Urinary bladder (tissue), 4 donors: ENCODE results near the gene HINT2. TPM values are rescaled to one million over a fixed set of nuclear protein-coding genes. Genes with fewer than 3 reads are reported as not detected.

Experiments
- DNase-seq: peaks from one replicate; pipeline ENCODE4 v3.0.0-alpha.2; 2015; ENCODE audit errors: extremely low spot score
- H3K27ac ChIP-seq: one replicate; pipeline ENCODE4 v1.5.1; 2013; ENCODE audit warnings: low read depth, mild to moderate bottlenecking, moderate library complexity
- H3K36me3 ChIP-seq: one replicate; pipeline ENCODE4 v1.6.1; 2013; ENCODE audit warnings: mild to moderate bottlenecking, moderate library complexity; ENCODE audit not compliant: insufficient read depth
- H3K4me1 ChIP-seq: one replicate; pipeline ENCODE4 v1.6.1; 2013; ENCODE audit warnings: mild to moderate bottlenecking, moderate library complexity; ENCODE audit not compliant: insufficient read depth
- H3K4me3 ChIP-seq: one replicate; pipeline ENCODE4 v1.5.1; 2013; ENCODE audit warnings: low read depth, low read length
- WGBS: extraction: QIAGEN DNeasy Blood & Tissue Kit; methylation state at CpG from one replicate; pipeline ENCODE4 v1.1.7; 2013; 5-methylcytosine and 5-hydroxymethylcytosine counted together
- polyA plus RNA-seq: library from polyadenylated mRNA; stranded (reverse); fragments of 200-250 nt; gene quantifications from one replicate; pipeline ENCODE4 v1.2.3, GENCODE V29; 2013
- total RNA-seq: library from RNA; depleted of rRNA; stranded (reverse); fragments of >200 nt; gene quantifications from one replicate; pipeline ENCODE4 v1.2.3, GENCODE V29; 2014
- donor health status: healthy with polysubstance abuse.
- donor health status: healthy.

Gene HINT2
- total and polyA plus RNA-seq, 2 donors = 12.8 to 53.8 TPM

DNA sequence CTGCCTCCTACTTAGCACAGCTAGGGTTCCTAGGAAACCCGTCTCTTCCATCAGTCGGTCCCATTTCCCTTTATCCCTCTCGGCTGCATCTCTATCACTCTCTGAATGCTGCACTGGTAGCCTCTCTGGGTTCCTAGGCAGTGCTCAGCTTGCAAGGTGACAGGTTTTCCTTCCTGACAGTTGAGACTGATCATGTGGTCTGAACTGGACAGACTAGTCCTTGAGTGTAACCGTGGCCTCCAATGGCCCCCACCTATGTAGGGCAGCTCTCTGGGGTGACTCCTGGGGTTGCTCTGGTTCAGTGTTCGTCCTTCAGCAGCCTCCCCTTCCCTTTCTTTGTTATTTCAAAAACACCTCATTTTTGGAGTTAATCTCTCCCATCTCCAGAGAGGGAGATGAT, 18.0 kb upstream of the HINT2 start:
- no peak for DNase-seq
- no peaks in the 10 kb centered on the region for H3K4me1 ChIP-seq
- 74% methylated on average over 5 of the region's 5 CpGs for WGBS
- H3K27ac ChIP-seq = no peak overlapping the region
- H3K36me3 ChIP-seq = no peaks in the 10 kb centered on the region
- H3K4me3 ChIP-seq = no peak overlapping the region

DNA sequence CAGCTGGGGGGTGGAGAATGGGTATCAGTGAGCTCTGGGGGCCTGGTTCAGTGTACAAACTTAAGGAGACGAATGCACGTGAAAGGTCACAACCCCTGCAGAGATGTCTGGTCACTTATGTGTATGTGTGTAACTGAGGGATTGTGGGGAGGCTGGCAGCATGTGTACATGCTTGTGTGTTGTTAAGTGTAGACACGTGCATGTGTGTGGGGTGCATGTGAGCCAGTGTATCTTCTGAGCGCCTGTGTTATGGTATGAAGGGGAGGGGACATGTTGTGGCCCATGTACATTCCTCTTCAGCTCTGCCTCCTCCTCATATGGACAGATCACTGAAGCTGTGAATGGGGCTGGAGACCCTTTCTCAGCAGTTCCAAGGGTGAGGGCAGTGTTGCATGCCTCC, 16.2 kb upstream of the HINT2 start:
- Histone ChIP-seq H3K4me3 (no peak overlapping the region), H3K36me3 (no peaks in the 10 kb centered on the region), H3K27ac (no peak overlapping the region), H3K4me1 (no peaks in the 10 kb centered on the region)
- 73% methylated on average over 4 of the region's 4 CpGs for WGBS
- no peak for DNase-seq

- 22% methylated on average over 2 of the region's 2 CpGs for WGBS
- Histone ChIP-seq H3K4me3 (peak overlapping the region; percentile 63), H3K4me1 (no peaks in the 10 kb centered on the region), H3K27ac (peak overlapping the region; percentile 92), H3K36me3 (no peaks in the 10 kb centered on the region)
- no peak for DNase-seq
Measured at GRCh38 chr9:35829764-35830096, 14.9 kb upstream of the HINT2 start.

- Histone ChIP-seq H3K4me3 (peak within 1 kb of the TSS; percentile 63), H3K4me1 (no peaks in the 10 kb centered on the region), H3K36me3 (no peaks in the 10 kb centered on the region), H3K27ac (peak within 1 kb of the TSS; percentile 92)
- 1% methylated on average over 53 of the region's 53 CpGs for WGBS
- DNase-seq = peak; percentile 91
Measured at GRCh38 chr9:35829084-35829763, 14.4 kb upstream of the HINT2 start, which contains the start of gene TMEM8B. Gene TMEM8B, plus strand, starts transcription at chr9:35829228. Its CDS starts 220 bp downstream, at chr9:35829448.

DNA sequence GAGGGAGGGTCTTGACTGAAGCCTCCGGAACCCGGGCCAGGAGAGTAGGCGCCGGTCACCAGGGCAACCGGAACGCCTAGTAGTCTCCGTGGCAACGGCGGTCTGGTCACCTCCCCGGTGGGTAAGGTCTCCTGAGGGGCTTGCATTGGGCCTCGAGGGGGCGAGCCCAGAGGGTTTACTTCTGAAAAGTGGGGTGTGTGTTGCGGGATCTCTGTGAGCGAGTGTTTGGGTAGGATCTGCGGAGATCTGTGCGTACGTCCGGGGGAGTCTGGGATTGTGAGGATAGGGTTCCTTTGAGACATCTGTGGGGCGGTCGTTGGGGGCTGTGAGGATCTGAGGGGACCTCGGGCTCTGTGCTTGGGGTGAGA, 13.9 kb upstream of the HINT2 start, which contains the start of gene FAM221B:
Gene FAM221B, minus strand, starts transcription at position 17 of the 368 bp plus-strand sequence. CDS start 2,571 bp downstream, outside the sequence.
- 2% methylated on average over 21 of the region's 21 CpGs for WGBS
- Histone ChIP-seq H3K4me1 (no peaks in the 10 kb centered on the region), H3K4me3 (peak within 1 kb of the TSS; percentile 63), H3K27ac (peak within 1 kb of the TSS; percentile 92), H3K36me3 (no peaks in the 10 kb centered on the region)
- DNase-seq = no peak

- Histone ChIP-seq H3K27ac (no peak overlapping the region), H3K4me3 (no peak overlapping the region), H3K4me1 (no peaks in the 10 kb centered on the region), H3K36me3 (no peaks in the 10 kb centered on the region)
- WGBS = 65% methylated on average over 3 of the region's 3 CpGs
- no peak for DNase-seq
Measured at GRCh38 chr9:35827486-35827885, 12.6 kb upstream of the HINT2 start.

DNA sequence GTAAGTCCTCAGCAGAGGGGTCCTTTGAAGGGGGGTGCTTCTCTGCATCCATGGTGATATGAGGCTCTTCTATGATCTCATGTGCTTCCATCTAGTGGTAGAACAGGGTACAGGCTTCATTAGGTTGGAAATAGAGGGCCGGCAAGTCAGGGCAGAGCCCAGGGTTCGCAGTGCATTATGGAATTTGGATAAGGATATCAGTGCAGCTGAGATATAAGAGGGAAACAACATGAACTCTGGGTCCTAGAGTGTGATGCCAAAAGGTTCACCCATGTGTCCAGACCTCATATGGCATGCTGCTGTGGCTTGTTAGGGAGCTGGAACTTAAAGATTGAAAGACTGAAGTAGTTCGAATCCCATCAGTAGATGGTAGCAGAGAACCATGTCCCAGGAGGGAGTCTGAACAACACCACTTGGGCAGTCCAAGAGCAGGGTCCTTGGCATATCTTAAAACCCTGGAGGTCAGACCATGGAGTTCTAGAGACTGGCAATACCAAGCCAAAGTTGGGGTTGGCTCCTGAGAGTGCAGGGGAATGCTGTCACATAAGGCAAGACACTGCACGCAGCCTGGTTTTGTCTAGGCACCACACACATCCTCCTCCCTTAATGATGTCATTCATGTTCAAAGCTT, 11.3 kb upstream of the HINT2 start:
- DNase-seq = no peak

GRCh38 chr9:35822926-35823325, 8.1 kb upstream of the HINT2 start:
- Histone ChIP-seq H3K4me3 (no peak overlapping the region), H3K27ac (no peak overlapping the region)

More for the DNA sequence above, 11.3 kb upstream of the HINT2 start:
- H3K36me3 ChIP-seq = no peaks in the 10 kb centered on the region
- H3K27ac ChIP-seq = no peak overlapping the region
- no peaks in the 10 kb centered on the region for H3K4me1 ChIP-seq
- WGBS = 32% methylated on average over 4 of the region's 4 CpGs
- H3K4me3 ChIP-seq = no peak overlapping the region

GRCh38 chr9:35820076-35820475, 5.2 kb upstream of the HINT2 start:
- no peak overlapping the region for H3K27ac ChIP-seq
- H3K4me1 ChIP-seq = no peaks in the 10 kb centered on the region
- H3K36me3 ChIP-seq = no peaks in the 10 kb centered on the region
- no peak overlapping the region for H3K4me3 ChIP-seq
- no peak for DNase-seq

More at GRCh38 chr9:35822926-35823325, 8.1 kb upstream of the HINT2 start:
- Histone ChIP-seq H3K4me1 (no peaks in the 10 kb centered on the region), H3K36me3 (no peaks in the 10 kb centered on the region)
- no peak for DNase-seq

GRCh38 chr9:35818341-35818740, 3.5 kb upstream of the HINT2 start:
- 81% methylated on average over 3 of the region's 3 CpGs for WGBS

DNA sequence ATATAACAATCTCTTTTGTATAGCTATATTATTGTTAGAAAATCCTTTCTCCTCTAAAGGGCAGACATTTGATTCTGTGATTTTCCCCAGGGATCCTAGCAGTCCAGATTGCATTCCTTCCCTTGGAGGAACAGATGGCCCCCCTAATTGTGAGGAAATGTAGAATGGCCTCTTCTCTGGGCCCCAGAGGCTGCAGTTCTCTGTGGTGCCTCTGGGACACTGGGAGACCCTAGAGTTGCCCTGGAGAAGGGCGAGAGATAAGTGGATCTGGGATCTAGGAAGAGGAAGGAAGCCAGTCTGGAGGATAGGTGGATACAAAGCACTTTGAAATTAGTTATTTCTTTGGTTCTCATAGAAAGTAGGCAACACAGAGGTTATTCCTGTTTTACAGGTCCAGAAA, 1.9 kb upstream of the HINT2 start:
- Histone ChIP-seq H3K36me3 (no peaks in the 10 kb centered on the region), H3K27ac (no peak overlapping the region), H3K4me3 (no peak overlapping the region), H3K4me1 (no peaks in the 10 kb centered on the region)
- WGBS = 35% methylated on average over 1 of the region's 1 CpG
- no peak for DNase-seq

More at GRCh38 chr9:35818341-35818740, 3.5 kb upstream of the HINT2 start:
- DNase-seq = no peak
- H3K36me3 ChIP-seq = no peaks in the 10 kb centered on the region
- H3K4me1 ChIP-seq = no peaks in the 10 kb centered on the region
- no peak overlapping the region for H3K27ac ChIP-seq
- H3K4me3 ChIP-seq = no peak overlapping the region

DNA sequence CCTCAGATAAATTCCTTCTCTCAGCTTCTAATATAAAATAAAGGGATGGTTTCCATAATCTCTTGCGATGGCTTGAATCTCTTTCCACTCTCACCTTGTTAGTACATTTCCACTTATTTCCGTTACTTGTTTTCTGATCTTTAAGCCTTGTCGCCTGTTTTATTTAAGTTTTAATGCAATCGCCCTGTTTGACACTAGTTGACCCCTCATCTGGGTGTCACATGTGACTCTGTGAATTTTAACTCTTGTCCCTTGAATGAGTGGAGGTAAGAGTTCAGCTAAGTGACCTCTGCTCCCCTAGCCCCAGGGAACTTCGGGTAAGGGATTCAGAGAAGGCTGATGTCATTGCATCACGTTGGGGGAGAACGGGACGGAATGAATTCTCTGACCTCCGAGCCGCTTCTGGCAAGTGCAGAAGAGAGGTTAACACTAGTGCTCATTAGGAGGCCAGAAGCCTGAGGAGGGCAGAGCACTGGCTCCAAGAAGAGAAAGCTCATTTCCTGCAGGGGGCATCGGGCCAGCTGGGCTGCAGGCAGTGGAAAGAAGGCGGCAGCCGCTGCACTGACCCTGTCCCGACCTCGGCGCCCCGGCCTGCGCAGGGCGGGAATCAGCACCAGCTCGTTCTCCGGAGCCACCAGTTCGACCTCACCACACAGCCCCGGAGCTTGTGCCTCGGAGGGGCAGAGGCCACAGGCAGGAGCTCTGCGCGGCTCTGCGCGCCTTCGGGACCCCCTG, 569 bp downstream of the HINT2 start:
- H3K36me3 ChIP-seq = no peaks in the 10 kb centered on the region
- no peak for DNase-seq
- 8% methylated on average over 29 of the region's 29 CpGs for WGBS
- peak overlapping the region; percentile 87 for H3K4me3 ChIP-seq
- H3K4me1 ChIP-seq = no peaks in the 10 kb centered on the region
- peak overlapping the region; percentile 95 for H3K27ac ChIP-seq

- H3K4me3 ChIP-seq = no peak overlapping the region
- DNase-seq = no peak
- WGBS = 76% methylated on average over 10 of the region's 10 CpGs
Measured at GRCh38 chr9:35813434-35814105, 1.3 kb downstream of the HINT2 start.

More at GRCh38 chr9:35813434-35814105, 1.3 kb downstream of the HINT2 start:
- no peaks in the 10 kb centered on the region for H3K36me3 ChIP-seq
- H3K4me1 ChIP-seq = no peaks in the 10 kb centered on the region
- H3K27ac ChIP-seq = no peak overlapping the region
